Measurements from ENCODE around the gene HSP90AA1.

DNA sequence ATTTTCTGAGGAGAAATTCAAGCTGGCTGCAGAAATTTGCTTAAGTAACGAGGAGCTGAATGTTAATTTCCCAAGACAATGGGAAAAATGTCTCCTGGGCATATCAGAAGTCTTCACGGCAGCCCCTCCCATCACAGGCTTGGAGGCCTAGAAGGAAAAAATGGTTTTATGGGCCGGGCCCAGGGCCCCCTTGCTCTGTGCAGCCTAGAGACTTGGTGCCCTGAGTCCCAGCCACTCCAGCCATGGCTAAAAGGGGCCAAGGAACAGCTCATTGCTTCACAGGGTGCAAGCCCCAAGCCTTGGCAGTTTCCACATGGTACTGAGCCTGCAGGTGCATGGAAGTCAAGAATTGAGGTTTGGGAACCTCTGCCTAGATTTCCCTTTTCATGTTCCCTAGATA, 24.3 kb upstream of the HSP90AA1 start:
- TF ChIP-seq, protein P1, sequence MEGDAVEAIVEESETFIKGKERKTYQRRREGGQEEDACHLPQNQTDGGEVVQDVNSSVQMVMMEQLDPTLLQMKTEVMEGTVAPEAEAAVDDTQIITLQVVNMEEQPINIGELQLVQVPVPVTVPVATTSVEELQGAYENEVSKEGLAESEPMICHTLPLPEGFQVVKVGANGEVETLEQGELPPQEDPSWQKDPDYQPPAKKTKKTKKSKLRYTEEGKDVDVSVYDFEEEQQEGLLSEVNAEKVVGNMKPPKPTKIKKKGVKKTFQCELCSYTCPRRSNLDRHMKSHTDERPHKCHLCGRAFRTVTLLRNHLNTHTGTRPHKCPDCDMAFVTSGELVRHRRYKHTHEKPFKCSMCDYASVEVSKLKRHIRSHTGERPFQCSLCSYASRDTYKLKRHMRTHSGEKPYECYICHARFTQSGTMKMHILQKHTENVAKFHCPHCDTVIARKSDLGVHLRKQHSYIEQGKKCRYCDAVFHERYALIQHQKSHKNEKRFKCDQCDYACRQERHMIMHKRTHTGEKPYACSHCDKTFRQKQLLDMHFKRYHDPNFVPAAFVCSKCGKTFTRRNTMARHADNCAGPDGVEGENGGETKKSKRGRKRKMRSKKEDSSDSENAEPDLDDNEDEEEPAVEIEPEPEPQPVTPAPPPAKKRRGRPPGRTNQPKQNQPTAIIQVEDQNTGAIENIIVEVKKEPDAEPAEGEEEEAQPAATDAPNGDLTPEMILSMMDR (IDR thresholded peaks at IDR 0.05): no peak
- no peak for TF ChIP-seq POLR2A (IDR thresholded peaks at IDR 0.05)

All from heart left ventricle (tissue), 13 donors.